Measurements from ENCODE around the gene ELMOD3.
"Not testable (repeated sequence)": the region's sequence is repeated elsewhere in the genome, so short reads cannot be mapped to it uniquely, and the experiment has no call there.

DNA sequence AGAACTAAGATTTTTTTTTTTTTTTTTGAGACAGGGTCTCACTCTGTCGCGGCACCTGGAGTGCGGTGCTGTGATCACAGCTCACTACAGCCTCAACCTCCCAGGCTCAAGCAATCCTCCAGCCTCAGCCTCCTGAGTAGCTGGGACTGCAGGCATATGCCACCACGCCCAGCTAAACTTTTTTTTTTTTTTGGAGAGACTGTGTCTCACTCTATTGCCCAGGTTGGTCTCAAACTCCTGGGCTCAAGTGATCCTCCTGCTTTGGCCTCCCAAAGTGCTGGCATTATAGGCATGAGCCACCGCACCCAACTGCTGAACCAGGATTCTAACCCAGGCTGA lies 59.8 kb downstream of the ELMOD3 start:
- TF ChIP-seq POLR2A, POLR2AphosphoS5 (IDR thresholded peaks at IDR 0.05): not testable (repeated sequence)
- TF ChIP-seq, protein P1, sequence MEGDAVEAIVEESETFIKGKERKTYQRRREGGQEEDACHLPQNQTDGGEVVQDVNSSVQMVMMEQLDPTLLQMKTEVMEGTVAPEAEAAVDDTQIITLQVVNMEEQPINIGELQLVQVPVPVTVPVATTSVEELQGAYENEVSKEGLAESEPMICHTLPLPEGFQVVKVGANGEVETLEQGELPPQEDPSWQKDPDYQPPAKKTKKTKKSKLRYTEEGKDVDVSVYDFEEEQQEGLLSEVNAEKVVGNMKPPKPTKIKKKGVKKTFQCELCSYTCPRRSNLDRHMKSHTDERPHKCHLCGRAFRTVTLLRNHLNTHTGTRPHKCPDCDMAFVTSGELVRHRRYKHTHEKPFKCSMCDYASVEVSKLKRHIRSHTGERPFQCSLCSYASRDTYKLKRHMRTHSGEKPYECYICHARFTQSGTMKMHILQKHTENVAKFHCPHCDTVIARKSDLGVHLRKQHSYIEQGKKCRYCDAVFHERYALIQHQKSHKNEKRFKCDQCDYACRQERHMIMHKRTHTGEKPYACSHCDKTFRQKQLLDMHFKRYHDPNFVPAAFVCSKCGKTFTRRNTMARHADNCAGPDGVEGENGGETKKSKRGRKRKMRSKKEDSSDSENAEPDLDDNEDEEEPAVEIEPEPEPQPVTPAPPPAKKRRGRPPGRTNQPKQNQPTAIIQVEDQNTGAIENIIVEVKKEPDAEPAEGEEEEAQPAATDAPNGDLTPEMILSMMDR (IDR thresholded peaks at IDR 0.05), result not testable (repeated sequence)
